A549 (cell line): ENCODE measurements around the gene NPR3. TPM values are rescaled to one million over a fixed set of nuclear protein-coding genes. Genes with fewer than 3 reads are reported as not detected.

Source experiments
- ATAC-seq, 2 experiments: fragments of 200-7000 bp in 1 of 2; fragments of >200 bp in 1 of 2; cut with Nextera tagmentation in 1 of 2; cut with Tn5 transposase in 1 of 2; 3 replicates each; pipeline versions ENCODE4 v1.8.0 to v1.9.1; 2018 to 2020; ENCODE audit warnings: mild to moderate bottlenecking in 1 of 2, moderate library complexity in 1 of 2
- CTCF ChIA-PET: fragments of 300-600 bp; sonication (Branson Sonifier 250); formaldehyde crosslinking; extraction: SDS; loops from one replicate; lab custom pipeline; 2021; ENCODE audit warnings: antibody characterized with exemption, inconsistent platforms; lab: Yijun Ruan, JAX
- POLR2A ChIA-PET: fragments of 350-600 bp; formaldehyde crosslinking; extraction: SDS; loops from one replicate; lab custom pipeline; 2021; ENCODE audit warnings: antibody characterized with exemption, inconsistent platforms; lab: Yijun Ruan, JAX
- DNase-seq, 2 experiments: peaks; one replicate each; pipeline versions ENCODE4 v3.0.0 to v3.0.0-alpha.2; 2011 to 2016; ENCODE audit warnings: low read depth in 1 of 2, low spot score in 1 of 2
- FAIRE-seq: peaks from 2 replicates; lab custom pipeline; 2011; peaks lifted over from hg19 to GRCh38; lab: Jason Lieb, UNC
- H3K27ac ChIP-seq, 2 experiments: fragments of >200 bp; sonication (Bioruptor Twin); formaldehyde crosslinking; 3 replicates each; pipeline ENCODE4 v1.5.1; 2016 to 2017
- H3K4me1 ChIP-seq: fragments of >200 bp; sonication (Bioruptor Twin); formaldehyde crosslinking; 3 replicates; pipeline ENCODE4 v1.6.1; 2016
- H3K4me2 ChIP-seq: fragments of >200 bp; sonication (Bioruptor Twin); formaldehyde crosslinking; 3 replicates; pipeline ENCODE4 v1.6.1; 2016
- H3K4me3 ChIP-seq: fragments of >200 bp; sonication (Bioruptor Twin); formaldehyde crosslinking; 3 replicates; pipeline ENCODE4 v1.5.1; 2016
- H3K9me3 ChIP-seq: fragments of >200 bp; sonication (Bioruptor Twin); formaldehyde crosslinking; 3 replicates; pipeline ENCODE4 v1.6.1; 2016
- BHLHE40 ChIP-seq: IDR thresholded peaks from 2 replicates; pipeline ENCODE4 v1.6.1; 2012; ENCODE audit warnings: low read depth, low read length, inconsistent platforms
- CEBPB ChIP-seq, 2 experiments: fragments of >200 bp in 1 of 2; sonication (Bioruptor Twin) in 1 of 2; formaldehyde crosslinking in 1 of 2; IDR thresholded peaks; 2 replicates each; pipeline ENCODE4 v1.6.1; 2012 to 2016
- CTCF ChIP-seq: fragments of >200 bp; sonication (Bioruptor Twin); formaldehyde crosslinking; IDR thresholded peaks from 3 replicates; pipeline ENCODE4 v1.5.1; 2016
- EHMT2 ChIP-seq: fragments of 200-600 bp; sonication (generic); IDR thresholded peaks from 2 replicates; pipeline ENCODE4 v1.6.1; 2016; ENCODE audit warnings: antibody characterized with exemption, low read depth, mild to moderate bottlenecking, moderate library complexity
- HDAC2 ChIP-seq: fragments of 200-600 bp; sonication (generic); IDR thresholded peaks from 2 replicates; pipeline ENCODE4 v1.6.1; 2016
- HOXB5 ChIP-seq: fragments of 250-450 bp; sonication (Bioruptor Pico); IDR thresholded peaks from 2 replicates; pipeline ENCODE4 v1.5.0; 2020; ENCODE audit warnings: mild to moderate bottlenecking, moderate library complexity
- JUN ChIP-seq, 2 experiments: fragments of >200 bp; sonication (Bioruptor Twin); formaldehyde crosslinking; IDR thresholded peaks; 2 replicates in 1 of 2; 3 replicates in 1 of 2; pipeline ENCODE4 v1.6.1; 2016 to 2017
- JUNB ChIP-seq: fragments of >200 bp; sonication (Bioruptor Twin); formaldehyde crosslinking; IDR thresholded peaks from 2 replicates; pipeline ENCODE4 v1.6.1; 2016
- KDM5A ChIP-seq: fragments of 200-600 bp; sonication (generic); IDR thresholded peaks from 2 replicates; pipeline ENCODE4 v1.6.1; 2016; ENCODE audit warnings: antibody characterized with exemption, mild to moderate bottlenecking
- MYC ChIP-seq: IDR thresholded peaks from 2 replicates; pipeline ENCODE4 v1.6.1; 2012; ENCODE audit warnings: mild to moderate bottlenecking, inconsistent platforms, low read length, improper control_type of control experiment, borderline replicate concordance
- NFE2L2 ChIP-seq: fragments of 150-350 bp; conservative IDR thresholded peaks from 2 replicates; pipeline ENCODE4 v1.6.1; 2014; ENCODE audit warnings: low read length
- PBX3 ChIP-seq: IDR thresholded peaks from 2 replicates; pipeline ENCODE4 v1.6.1; 2012
- PHF8 ChIP-seq: fragments of 200-600 bp; sonication (generic); IDR thresholded peaks from 2 replicates; pipeline ENCODE4 v1.6.1; 2016; ENCODE audit warnings: low read depth, mild to moderate bottlenecking, antibody characterized with exemption, moderate library complexity, borderline replicate concordance
- POLR2AphosphoS2 ChIP-seq: conservative IDR thresholded peaks from 2 replicates; pipeline ENCODE4 v1.6.1; 2012; ENCODE audit warnings: low read length, improper control_type of control experiment, inconsistent platforms
- RAD21 ChIP-seq, 2 experiments: fragments of >200 bp in 1 of 2; sonication (Bioruptor Twin) in 1 of 2; formaldehyde crosslinking in 1 of 2; IDR thresholded peaks in 1 of 2; conservative IDR thresholded peaks in 1 of 2; 2 replicates in 1 of 2; 3 replicates in 1 of 2; pipeline ENCODE4 v1.6.1; 2012 to 2018; ENCODE audit warnings: inconsistent platforms in 1 of 2
- RCOR1 ChIP-seq: fragments of 150-350 bp; IDR thresholded peaks from 2 replicates; pipeline ENCODE4 v1.6.1; 2014; ENCODE audit warnings: antibody characterized with exemption, low read length, low read depth
- SMC3 ChIP-seq: fragments of >200 bp; sonication (Bioruptor Twin); formaldehyde crosslinking; IDR thresholded peaks from 3 replicates; pipeline ENCODE4 v1.6.1; 2018; ENCODE audit warnings: inconsistent platforms
- SREBF2 ChIP-seq: fragments of 450-650 bp; IDR thresholded peaks from 2 replicates; pipeline ENCODE4 v1.6.1; 2014; ENCODE audit warnings: mild to moderate bottlenecking, moderate library complexity
- TFCP2L1 ChIP-seq: fragments of 250-450 bp; sonication (Bioruptor Pico); IDR thresholded peaks from 2 replicates; pipeline ENCODE4 v1.5.0; 2021; ENCODE audit warnings: mild to moderate bottlenecking
- TP53 ChIP-seq: fragments of 250-450 bp; sonication (Bioruptor Pico); IDR thresholded peaks from 2 replicates; pipeline ENCODE4 v1.5.0; 2021; ENCODE audit warnings: mild to moderate bottlenecking, moderate library complexity
- ZC3H11A ChIP-seq: fragments of 450-650 bp; IDR thresholded peaks from 2 replicates; pipeline ENCODE4 v1.6.1; 2014; ENCODE audit warnings: antibody characterized with exemption, mild to moderate bottlenecking
- ZSCAN20 ChIP-seq: fragments of 250-450 bp; sonication (Bioruptor Pico); IDR thresholded peaks from 2 replicates; pipeline ENCODE4 v1.8.0; 2022; ENCODE audit warnings: mild to moderate bottlenecking, moderate library complexity
- WGBS: methylation state at CpG from one replicate; pipeline ENCODE4 v1.1.6; 2017; ENCODE audit errors: missing lambda C conversion rate; 5-methylcytosine and 5-hydroxymethylcytosine counted together
- polyA plus RNA-seq, 4 experiments: library from polyadenylated mRNA; depleted of rRNA in 3 of 4; stranded (reverse); fragments of >200 nt; fragmentation: RNase III in 1 of 4; extraction: RNeasy Plus Mini Kit Qiagen cat#74134 plus additional on column Dnase treatment in 1 of 4; gene quantifications; 2 replicates in 3 of 4; 3 replicates in 1 of 4; pipeline ENCODE4 v1.2.3, GENCODE V29; 2011 to 2017
- TF ChIP-seq, protein P1 (sequence below): fragments of 450-650 bp; IDR thresholded peaks from 2 replicates; pipeline ENCODE4 v1.6.1; 2014; ENCODE audit warnings: antibody characterized with exemption

Gene NPR3
- polyA plus RNA-seq, 2 of the 4 experiments (the other 2 are of a cell fraction), result 16.4 to 18.6 TPM

GRCh38 chr5:32790411-32790951, 79.4 kb downstream of the NPR3 start (continued):
- TF ChIP-seq PHF8 (no peak), MYC (no peak), JUNB (no peak), HOXB5 (CRISPR knock-in tag) (no peak)

- POLR2A ChIA-PET, result no interaction called here
- FAIRE-seq (no peak), ATAC-seq (no peak)
- H3K4me2 ChIP-seq, result no peak overlapping the region
- 84% methylated on average over 9 of the region's 9 CpGs for WGBS
- TF ChIP-seq NFE2L2, result no peak
- no peak for TF ChIP-seq EHMT2
- no peak for TF ChIP-seq ZSCAN20
- no peak for TF ChIP-seq KDM5A
- no peak for TF ChIP-seq PHF8
- no peak for TF ChIP-seq TP53
- TF ChIP-seq JUN (IDR thresholded peaks at IDR 0.05), result no peak
- no peak for TF ChIP-seq TFCP2L1
- no peak for TF ChIP-seq CEBPB (IDR thresholded peaks at IDR 0.05)
- no peak for TF ChIP-seq POLR2AphosphoS2
- TF ChIP-seq RCOR1, result no peak
- no peak for TF ChIP-seq HDAC2
- TF ChIP-seq SREBF2, result no peak
- TF ChIP-seq ZC3H11A, result no peak
- TF ChIP-seq, protein P1, sequence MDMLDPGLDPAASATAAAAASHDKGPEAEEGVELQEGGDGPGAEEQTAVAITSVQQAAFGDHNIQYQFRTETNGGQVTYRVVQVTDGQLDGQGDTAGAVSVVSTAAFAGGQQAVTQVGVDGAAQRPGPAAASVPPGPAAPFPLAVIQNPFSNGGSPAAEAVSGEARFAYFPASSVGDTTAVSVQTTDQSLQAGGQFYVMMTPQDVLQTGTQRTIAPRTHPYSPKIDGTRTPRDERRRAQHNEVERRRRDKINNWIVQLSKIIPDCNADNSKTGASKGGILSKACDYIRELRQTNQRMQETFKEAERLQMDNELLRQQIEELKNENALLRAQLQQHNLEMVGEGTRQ, result no peak
- TF ChIP-seq PBX3, result no peak
- TF ChIP-seq, all 56 proteins: peak for 0
- DNase-seq, result no peak
- Histone ChIP-seq H3K4me3 (no peak overlapping the region), H3K9me3 (peaks cover 28% of the 10 kb centered on the region), H3K4me1 (0 out of 3 replicates have a peak, but pooled peaks cover 7% of the 10 kb centered on the region), H3K27ac (no peak overlapping the region)
- CTCF ChIA-PET, result interaction anchor here (0.6 to 1.6 kb wide), 3 partner anchors 20 to 1646 kb away, joined by 3 to 5 read pairs (median 4); no protein-coding TSS in a partner anchor
These were observed 80.6 kb downstream of the NPR3 start for GRCh38 chr5:32791536-32792243.

DNA sequence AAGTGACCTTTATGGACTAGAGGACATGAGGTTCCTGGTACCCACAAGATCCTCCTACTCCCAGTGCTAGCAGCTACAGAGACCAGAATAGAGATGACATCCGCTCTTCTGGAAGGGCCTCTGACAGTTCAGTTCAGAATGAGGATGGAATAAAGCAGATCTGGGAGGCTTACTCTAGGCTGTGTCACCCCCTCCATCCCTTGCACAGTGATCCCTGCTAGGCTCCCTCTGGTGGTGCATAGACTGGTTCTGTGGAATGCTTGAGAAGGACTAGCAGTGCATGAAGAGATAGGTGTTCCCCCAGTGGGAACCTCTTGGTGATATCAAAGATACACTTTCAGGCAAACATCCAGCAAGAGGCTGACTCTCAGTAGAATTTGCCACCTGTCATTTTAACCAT, 83.0 kb downstream of the NPR3 start:
- peaks cover 36% of the 10 kb centered on the region for H3K9me3 ChIP-seq
- ChIA-PET POLR2A (no interaction called here), CTCF (interaction anchor here (1.2 to 1.5 kb wide), 2 partner anchors 34 to 85 kb away, joined by 4 to 5 read pairs; no protein-coding TSS in a partner anchor)
- ATAC-seq (peak; percentile 70 to 87; a peak in 4 of 6 replicates), DNase-seq (peak in 1 of 2 experiments; percentile 29), FAIRE-seq (no peak)
- no CpG with 5 or more reads among the region's 1 CpG for WGBS
- no peak overlapping the region for H3K4me2 ChIP-seq
- peak in 1 of 2 experiments; percentile 27; a peak in 2 of 5 replicates for TF ChIP-seq RAD21 (conservative IDR thresholded peaks at IDR 0.05 in 1 of 2, IDR thresholded peaks at IDR 0.05 in 1 of 2)
- 0 out of 3 replicates have a peak, but pooled peaks have one; percentile 10 for TF ChIP-seq CTCF
- peak; percentile 19; the same call in 1 of the 3 replicates for TF ChIP-seq SMC3
- TF ChIP-seq BHLHE40, result no peak
- H3K27ac ChIP-seq, result no peak overlapping the region
- H3K4me3 ChIP-seq, result no peak overlapping the region
- H3K4me1 ChIP-seq, result 0 out of 3 replicates have a peak, but pooled peaks cover 7% of the 10 kb centered on the region
